GM21423 (cell line): ENCODE data around the gene STRA6.

Experiments
- ATAC-seq: cut with Tn5 transposase; IDR thresholded peaks from one replicate; pipeline ENCODE4 v1.9.1; 2021; ENCODE audit warnings: mild to moderate bottlenecking, moderate library complexity; ENCODE audit not compliant: unreplicated experiment

STRA6 gene

DNA sequence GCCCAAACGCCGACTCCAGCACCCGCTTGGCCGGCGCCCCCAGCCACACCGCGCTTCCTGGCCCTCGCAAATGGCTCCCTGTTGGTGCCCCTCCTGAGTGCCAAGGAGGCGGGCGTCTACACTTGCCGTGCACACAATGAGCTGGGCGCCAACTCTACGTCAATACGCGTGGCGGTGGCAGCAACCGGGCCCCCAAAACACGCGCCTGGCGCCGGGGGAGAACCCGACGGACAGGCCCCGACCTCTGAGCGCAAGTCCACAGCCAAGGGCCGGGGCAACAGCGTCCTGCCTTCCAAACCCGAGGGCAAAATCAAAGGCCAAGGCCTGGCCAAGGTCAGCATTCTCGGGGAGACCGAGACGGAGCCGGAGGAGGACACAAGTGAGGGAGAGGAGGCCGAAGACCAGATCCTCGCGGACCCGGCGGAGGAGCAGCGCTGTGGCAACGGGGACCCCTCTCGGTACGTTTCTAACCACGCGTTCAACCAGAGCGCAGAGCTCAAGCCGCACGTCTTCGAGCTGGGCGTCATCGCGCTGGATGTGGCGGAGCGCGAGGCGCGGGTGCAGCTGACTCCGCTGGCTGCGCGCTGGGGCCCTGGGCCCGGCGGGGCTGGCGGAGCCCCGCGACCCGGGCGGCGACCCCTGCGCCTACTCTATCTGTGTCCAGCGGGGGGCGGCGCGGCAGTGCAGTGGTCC lies 68.7 kb downstream of the STRA6 start:
- no peak for ATAC-seq

DNA sequence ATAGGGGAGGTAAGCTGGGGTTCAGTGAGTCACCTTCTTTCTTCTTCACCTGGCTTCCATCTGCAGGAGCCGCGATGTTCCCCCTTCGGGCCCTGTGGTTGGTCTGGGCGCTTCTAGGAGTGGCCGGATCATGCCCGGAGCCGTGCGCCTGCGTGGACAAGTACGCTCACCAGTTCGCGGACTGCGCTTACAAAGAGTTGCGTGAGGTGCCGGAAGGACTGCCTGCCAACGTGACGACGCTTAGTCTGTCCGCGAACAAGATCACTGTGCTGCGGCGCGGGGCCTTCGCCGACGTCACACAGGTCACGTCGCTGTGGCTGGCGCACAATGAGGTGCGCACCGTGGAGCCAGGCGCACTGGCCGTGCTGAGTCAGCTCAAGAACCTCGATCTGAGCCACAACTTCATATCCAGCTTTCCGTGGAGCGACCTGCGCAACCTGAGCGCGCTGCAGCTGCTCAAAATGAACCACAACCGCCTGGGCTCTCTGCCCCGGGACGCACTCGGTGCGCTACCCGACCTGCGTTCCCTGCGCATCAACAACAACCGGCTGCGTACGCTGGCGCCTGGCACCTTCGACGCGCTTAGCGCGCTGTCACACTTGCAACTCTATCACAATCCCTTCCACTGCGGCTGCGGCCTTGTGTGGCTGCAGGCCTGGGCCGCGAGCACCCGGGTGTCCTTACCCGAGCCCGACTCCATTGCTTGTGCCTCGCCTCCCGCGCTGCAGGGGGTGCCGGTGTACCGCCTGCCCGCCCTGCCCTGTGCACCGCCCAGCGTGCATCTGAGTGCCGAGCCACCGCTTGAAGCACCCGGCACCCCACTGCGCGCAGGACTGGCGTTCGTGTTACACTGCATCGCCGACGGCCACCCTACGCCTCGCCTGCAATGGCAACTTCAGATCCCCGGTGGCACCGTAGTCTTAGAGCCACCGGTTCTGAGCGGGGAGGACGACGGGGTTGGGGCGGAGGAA lies 69.6 kb downstream of the STRA6 start:
- no peak for ATAC-seq

DNA sequence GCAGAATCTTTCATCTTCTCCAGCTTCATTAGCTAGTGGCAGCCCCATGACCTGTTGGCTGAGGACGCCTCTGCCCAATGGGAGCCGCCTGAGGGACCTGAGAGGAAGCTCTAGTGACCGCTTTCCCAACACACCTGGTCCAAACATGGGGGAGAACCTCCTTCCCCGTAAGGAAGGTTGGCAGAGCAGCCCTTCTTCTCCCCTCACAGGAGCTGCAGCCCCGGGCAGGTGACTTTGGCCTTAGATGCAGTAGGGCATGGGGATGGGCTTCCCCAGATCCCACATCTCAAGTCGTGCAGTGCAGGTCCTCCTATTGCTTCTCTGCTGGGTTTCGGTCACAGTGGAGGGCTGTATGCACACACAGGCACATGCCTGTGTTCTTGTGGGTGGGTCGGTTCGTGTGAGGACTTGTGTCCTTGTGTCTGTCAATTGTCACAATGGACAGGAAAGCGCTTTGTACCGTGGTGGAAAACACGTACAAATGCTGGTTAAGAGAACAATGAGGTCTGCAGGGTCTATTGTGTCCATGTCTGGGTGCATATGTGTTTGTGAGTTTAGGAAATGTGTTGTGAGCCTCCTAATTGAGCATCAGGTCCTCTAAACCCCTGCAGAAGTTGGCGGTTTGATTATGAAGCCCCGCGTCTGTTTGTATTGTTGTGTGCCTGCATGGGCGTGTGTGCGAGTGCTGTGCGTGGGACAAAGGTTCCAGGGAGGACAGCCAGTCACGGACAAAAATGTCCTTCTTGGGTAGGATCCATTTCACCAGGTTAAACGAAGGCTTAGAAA lies 70.8 kb downstream of the STRA6 start:
- no peak for ATAC-seq

DNA sequence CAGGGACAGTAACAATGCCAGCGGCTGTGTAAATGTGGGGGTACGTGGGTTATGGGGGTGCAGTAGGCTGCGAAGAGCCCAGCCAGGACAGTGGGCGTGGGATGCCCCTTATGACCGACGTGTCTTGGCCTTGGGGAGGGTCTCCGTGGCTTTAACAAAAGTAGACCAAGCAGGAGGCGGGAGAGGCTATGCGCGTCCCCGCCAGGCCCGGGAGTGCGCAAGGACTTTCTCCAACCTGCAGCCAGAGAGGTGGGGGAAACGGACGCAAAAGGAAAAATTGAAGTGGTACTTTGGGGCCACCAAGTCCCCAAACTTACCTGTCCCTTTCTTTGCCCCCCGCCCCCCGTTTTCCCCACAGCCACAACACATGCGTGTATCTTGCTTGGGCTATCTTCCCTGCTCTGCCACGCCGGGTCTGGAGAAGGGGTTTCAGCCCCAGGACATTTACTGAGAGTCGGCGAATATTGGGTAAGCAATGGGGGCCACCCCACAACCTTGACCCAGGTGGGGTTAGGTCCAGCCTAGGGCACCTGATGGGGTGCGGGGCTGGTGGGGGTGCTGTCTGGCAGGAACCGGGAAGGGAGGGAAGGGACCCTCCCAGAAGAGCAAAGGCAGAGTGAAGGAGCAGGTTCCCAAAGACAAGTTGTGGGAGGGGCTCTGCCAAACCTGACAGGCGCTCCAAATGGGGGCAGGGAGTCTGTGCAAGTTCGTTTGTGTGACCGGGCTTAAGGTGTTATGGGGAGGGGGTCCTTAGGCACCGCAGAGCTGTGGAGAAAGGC lies 71.5 kb downstream of the STRA6 start:
- no peak for ATAC-seq

DNA sequence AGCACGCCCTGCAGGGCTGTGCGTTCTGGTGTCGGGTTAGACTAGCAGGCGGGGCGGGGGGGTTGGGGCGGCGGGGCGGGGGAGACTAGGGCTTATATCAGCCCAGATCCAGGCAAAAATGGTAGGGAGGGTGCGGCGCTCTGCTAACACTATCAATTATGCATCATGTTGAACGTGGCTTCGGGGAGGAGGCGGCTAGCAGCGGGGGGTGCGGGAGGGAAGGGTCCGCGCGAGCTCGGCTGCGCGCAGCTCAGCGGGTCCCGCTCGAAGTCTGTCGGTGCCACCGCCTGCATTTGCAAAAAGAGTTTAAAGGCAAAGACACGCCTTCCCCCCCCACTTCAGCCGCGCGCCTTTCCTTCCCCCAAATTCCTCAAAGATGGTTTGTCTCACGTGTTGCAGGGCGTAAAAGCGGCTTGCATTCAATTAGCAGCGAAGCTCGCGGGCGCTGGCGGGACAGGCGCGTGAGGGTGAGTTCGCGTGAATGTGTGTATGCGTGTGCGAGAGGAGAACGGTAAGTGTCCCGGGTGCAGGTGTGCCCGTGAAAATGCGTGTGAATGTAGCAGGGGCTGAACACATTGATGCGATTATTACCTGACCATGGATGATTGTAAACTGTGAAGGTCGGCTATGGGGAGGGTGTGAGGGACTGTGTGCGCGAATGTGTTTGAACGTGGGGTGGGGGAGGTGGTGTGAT lies 72.3 kb downstream of the STRA6 start, which contains the start of gene ISLR2:
Gene ISLR2, plus strand, starts transcription at position 432 of the 694 bp plus-strand sequence. CDS start 2,169 bp downstream, outside the sequence.
- no peak for ATAC-seq

DNA sequence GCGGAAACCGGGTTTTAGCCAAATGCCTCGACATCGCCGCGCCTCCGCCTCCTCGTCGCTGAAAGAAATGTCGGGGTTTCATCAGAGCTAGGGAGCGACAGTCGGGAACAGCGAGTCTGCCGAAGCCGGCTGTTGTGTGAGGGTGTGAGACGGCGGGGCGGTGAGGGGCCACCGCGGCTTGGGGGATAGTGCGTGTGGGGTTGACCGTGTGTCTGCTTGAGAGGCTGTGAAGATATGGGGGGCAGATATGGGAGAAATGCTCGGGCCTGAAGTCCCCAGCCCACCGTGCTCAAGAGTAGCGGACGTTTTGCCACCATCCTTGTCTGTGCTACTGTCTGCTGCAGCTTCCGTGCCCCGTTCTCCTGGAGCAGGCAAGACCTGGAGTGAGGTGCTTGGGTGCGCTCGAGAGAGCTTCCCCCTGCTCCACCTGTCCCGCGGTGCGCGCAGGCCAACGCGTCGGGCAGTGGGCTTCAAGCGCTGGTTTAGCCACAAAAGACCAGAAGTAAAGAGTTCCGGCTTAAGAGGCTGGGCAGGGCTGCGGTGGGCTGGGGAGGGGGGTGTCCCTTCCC lies 72.9 kb downstream of the STRA6 start:
- ATAC-seq = no peak
